HG03442 (cell line): ENCODE results near the gene TLK1.

Experiments used
- ATAC-seq: cut with Tn5 transposase; IDR thresholded peaks from one replicate; pipeline ENCODE4 v1.9.1; 2021; ENCODE audit warnings: mild to moderate bottlenecking, moderate library complexity; ENCODE audit not compliant: unreplicated experiment

The TLK1 gene

DNA sequence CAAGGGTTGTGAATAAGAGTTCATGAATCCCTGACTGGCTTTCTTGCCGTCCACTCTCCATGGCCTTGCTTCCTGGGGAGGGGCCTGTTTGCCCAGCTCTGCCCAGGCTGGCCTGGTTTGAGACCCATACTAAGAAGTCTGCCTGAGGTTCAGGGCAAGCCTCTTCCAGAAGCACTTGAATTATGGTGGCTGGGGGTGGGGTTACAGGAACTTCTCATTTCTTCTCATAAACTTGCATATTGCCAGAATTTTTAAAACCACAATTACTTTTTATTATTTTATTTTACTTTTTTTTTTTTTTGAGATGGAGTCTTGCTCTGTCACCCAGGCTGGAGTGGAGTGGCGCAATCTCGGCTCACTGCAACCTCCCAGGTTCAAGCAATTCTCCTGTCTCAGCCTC lies 189.6 kb downstream of the TLK1 start:
- ATAC-seq: no peak

- no peak for ATAC-seq
Observed at GRCh38 chr2:170969872-170970496, 190.7 kb downstream of the TLK1 start.

- ATAC-seq: no peak
Observed at GRCh38 chr2:170969030-170969429, 191.7 kb downstream of the TLK1 start.

DNA sequence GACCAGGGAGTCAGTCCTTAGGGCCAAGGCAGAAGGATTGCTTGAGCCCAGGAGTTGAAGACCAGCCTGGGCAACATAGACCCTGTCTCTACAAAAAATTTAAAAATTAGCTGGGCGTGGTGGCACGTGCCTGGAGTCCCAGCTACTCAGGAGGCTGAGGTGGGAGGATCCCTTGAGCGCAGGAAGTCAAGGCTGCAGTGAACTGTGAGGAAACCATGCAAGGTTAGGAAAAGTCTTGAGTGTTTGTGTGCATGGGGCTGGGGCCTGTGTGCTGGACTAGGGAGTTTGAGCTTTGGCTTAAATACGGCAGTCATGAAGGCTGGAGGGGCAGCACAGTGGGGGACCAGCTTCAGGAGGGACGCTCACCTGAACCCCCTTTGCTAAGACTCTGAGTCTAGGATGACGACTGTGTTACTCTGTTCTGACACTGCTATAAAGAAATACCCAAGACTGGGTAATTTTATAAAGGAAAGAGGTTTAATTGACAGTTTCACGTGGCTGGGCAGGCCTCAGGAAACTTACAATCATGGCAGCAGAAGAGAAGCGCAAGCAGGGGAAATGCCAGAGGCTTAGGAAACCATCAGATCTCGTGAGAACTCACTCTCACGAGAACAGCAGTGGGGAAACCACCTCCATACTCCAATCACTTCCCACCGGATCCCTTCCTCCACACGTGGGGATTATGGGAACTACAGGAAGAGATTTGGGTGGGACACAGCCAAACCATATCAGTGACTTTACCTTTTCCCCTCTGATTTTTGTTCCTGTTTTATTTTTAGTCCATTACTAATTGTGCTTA lies 192.3 kb downstream of the TLK1 start:
- no peak for ATAC-seq

DNA sequence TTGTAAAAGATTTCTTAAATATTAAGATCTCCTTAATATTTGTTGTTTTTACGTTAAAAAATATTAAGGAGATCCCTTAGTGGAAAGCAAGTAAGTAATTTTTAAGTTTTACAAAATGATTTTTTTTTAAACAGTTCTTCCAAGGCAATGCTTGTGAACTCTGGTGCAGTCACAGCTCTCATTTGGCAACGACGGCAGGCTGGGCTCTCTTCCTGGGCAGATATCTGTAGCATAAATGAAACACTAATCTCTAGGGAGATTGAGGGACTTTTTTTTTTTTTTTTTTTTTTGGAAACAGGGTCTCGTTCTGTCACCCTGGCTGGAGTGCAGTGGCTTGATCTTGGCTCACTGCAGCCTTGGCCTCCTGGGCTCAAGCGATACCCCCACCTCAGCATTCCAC lies 193.1 kb downstream of the TLK1 start:
- no peak for ATAC-seq

DNA sequence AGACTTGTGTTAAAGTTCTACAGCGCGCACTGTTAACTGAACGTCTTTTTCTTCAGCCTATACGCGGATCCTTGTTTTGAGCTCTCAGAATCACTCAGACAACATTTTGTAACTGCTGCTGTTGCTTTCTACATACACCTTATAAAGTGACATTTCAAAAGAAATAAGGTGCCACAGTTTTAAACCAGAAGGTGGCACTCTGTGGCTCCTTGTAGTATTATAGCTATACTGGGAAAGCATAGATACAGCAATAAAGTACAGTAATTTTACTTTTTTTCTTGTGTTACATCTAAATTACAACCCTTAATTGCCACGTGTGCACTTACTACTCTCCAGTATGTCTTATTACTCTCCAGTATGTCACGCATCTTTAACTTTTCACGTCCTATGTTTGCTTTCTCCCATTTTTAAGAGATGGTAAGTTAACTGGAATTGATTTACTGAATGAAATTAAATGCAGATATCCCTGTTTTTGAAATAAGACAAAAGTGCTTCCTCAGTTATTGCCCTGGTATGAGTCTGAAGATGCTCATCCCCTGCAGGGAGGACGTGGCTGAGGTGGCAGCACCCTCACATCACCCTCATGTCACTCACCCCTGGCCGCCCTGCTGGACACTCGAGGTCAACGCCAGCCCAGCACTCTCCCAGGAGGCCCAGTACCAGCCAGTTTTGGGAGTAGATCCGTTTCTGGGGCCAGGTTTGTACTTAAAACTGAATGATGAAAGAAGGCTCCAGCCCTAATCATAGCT lies 193.9 kb downstream of the TLK1 start:
- ATAC-seq: no peak

DNA sequence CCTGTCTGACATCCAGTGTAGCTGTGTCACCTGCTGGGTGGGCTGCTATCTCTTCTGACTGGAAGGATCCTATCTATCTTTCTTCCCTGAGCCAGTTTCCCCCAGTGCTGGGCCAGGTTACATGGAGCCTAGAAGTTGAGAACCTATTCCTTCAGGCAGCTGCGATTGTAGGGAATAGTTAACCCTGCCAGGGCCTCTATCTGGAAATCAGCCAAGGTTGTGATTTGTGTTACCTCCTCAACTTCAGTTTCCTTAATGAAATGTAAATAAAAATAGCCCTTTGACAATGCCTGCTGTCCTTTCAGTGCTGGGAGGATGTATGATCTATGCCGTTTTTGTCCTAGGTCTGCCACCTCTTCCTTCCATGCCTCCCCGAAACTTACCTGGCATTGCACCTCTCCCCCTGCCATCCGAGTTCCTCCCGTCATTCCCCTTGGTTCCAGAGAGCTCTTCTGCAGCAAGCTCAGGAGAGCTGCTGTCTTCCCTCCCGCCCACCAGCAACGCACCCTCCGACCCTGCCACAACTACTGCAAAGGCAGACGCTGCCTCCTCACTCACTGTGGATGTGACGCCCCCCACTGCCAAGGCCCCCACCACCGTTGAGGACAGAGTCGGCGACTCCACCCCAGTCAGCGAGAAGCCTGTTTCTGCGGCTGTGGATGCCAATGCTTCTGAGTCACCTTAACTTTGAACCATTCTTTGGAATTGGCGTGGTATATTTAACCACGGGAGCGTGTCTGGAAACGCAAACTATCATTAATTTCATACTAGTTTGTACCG lies 195.1 kb downstream of the TLK1 start:
- ATAC-seq: no peak

DNA sequence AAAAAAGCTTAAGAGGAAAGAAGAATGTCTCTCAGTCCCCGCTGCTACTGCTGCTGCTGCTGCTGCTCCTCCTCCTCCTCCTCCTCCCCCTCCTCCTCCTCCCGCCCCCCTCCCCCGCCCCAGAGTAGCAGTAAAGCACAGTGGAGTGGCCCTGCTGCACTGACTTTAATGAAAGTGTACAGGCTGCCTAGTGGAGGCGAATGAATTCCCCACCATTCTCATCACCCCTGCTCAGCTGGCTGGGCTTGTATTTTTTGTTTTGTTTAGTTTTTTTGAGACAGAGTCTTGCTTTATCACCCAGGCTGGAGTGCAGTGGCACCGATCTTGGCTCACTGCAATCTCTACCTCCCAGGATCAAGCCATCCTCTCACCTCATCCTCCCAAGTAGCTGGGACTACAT lies 197.3 kb downstream of the TLK1 start:
- ATAC-seq: no peak

DNA sequence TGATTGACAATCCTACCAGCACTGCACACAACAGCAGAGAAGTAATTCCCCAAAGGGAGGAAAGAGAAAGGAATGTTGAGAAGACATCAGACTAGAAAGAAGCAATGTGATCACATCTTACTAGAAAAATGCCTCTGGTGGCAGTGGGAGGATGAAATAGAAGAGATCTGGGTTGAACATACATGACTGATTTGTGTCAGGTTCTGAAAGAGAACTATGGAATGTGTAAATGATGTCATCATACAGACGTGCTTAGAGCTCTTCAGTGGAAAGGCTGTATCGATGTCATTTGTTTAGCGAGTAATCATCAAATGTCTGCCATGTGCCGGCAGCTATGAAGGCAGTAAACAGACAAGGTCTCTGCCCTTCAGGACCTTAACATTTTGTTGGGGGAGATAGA lies 206.8 kb downstream of the TLK1 start:
- no peak for ATAC-seq

- peak; percentile 75 for ATAC-seq
Observed at GRCh38 chr2:170950221-170950761, 210.4 kb downstream of the TLK1 start.

DNA sequence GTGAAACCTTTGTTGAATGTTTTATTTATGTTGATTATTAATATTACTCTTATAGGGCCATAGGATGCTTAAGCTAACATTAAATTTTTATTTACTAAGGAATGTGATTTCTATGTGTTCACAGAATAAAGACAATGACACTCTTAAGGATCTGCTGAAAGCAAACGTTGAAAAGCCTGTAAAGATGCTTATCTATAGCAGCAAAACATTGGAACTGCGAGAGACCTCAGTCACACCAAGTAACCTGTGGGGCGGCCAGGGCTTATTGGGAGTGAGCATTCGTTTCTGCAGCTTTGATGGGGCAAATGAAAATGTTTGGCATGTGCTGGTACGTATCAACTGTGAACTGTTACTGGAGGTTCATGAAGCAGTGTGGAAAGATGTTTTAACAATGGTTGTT lies 211.3 kb downstream of the TLK1 start:
- ATAC-seq: no peak

GRCh38 chr2:170944545-170944944 lies 216.1 kb downstream of the TLK1 start:
- ATAC-seq: no peak

DNA sequence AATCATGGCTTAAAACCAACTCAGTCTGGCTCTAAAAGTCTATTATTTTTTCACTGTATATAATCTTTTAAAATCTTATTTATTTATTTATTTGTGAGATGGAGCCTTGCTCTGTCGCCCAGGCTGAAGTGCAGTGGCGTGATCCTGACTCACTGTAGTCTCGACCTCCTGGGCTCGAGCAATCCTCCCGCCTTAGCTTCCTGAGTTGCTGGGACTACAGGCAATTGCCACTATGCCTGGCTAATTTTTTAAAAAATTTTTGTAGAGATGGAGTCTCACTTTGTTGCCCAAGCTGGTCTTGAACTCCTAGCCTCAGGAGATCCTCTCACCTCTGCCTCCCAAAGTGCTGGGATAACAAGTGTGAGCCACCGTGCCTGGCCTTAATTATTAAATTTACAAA lies 217.1 kb downstream of the TLK1 start:
- no peak for ATAC-seq

GRCh38 chr2:170943041-170943440 lies 217.7 kb downstream of the TLK1 start:
- no peak for ATAC-seq

DNA sequence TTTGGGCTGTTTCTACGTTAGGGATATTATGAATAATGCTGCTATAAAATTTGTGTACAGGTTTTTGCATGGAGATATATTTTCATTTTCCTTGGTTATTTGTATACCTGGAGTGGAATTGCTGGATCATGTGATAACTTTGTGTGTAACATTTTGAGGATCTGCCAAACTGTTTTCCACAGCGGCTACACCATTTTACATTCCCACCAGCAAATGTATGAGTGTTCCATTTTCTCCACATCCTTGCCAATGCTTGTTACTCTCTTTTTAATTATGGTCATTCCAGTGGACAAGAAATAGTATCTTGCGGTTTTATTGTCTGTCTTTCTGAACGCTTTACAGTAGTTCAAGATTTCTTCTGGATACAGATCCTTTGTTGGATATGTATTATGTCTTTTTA lies 218.1 kb downstream of the TLK1 start:
- ATAC-seq: no peak
